Fibroblast of lung (primary cell): Measurements from ENCODE around the gene KIAA1614.

ENCODE experiments used
- CTCF ChIP-seq, 2 donors: IDR thresholded peaks in 1 of 2; conservative IDR thresholded peaks in 1 of 2; 1 replicate in 1 of 2; 2 replicates in 1 of 2; pipeline ENCODE4 v1.5.1; 2011 to 2012; ENCODE audit warnings: low read length in 2 of 2, control low read depth in 1 of 2, inconsistent platforms in 1 of 2, low read depth in 1 of 2, mild to moderate bottlenecking in 1 of 2
- EZH2 ChIP-seq: IDR thresholded peaks from 2 replicates; pipeline ENCODE4 v1.5.1; 2012; ENCODE audit warnings: low read length, control low read depth, mild to moderate bottlenecking; ENCODE audit errors: missing control alignments

DNA sequence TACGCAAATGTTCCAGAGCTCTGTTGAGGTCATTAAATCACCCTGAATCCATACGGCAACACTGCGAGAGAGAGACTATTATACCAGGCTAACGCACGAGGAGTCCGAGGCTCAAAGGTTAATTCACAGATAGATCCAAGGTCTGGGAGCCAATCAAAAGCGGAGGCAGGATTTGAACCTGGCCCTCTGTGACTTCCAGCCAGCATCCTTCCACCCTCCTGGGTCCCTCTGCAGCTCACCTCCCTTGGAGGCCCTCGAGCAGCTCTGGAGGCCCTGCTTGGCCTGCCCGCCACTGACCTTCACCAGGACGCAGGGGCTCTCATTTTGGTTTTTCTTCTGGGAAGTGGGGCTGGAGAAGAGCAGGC is 42.1 kb downstream of the KIAA1614 start:
- TF ChIP-seq CTCF (conservative IDR thresholded peaks at IDR 0.05 in 1 of 2, IDR thresholded peaks at IDR 0.05 in 1 of 2; ENCODE audit: low read depth in 1 of 2, low read length in 2 of 2) (no peak), EZH2 (no peak)
